MM.1S (cell line): Measurements from ENCODE around the gene GPSM1.

Experiments used
- DNase-seq: peaks from one replicate; pipeline ENCODE4 v3.0.0-alpha.2; 2015
- H2AFZ ChIP-seq: fragments of 300-600 bp; sonication (generic); 2 replicates; pipeline ENCODE4 v1.6.0; 2016; ENCODE audit warnings: antibody characterized with exemption, low read length
- H3F3A ChIP-seq: fragments of 300-600 bp; sonication (generic); 2 replicates; pipeline ENCODE4 v1.6.1; 2016; ENCODE audit warnings: mild to moderate bottlenecking, antibody characterized with exemption, low read length, moderate library complexity, mixed read lengths; ENCODE audit not compliant: insufficient read depth
- H3K27ac ChIP-seq: fragments of 300-600 bp; sonication (generic); 2 replicates; pipeline ENCODE4 v1.5.1; 2016; ENCODE audit warnings: mild to moderate bottlenecking, low read length
- H3K27me3 ChIP-seq: fragments of 300-600 bp; sonication (generic); replicated peaks from 2 replicates; pipeline ENCODE4 v1.6.0; 2016; ENCODE audit warnings: low read length; ENCODE audit not compliant: insufficient read depth
- H3K36me3 ChIP-seq: fragments of 300-600 bp; sonication (generic); replicated peaks from 2 replicates; pipeline ENCODE4 v1.6.1; 2016; ENCODE audit warnings: mild to moderate bottlenecking, low read length, mixed read lengths; ENCODE audit not compliant: insufficient read depth
- H3K4me1 ChIP-seq: fragments of 300-600 bp; sonication (generic); 2 replicates; pipeline ENCODE4 v1.6.1; 2016; ENCODE audit warnings: low read length, mixed read lengths
- H3K4me2 ChIP-seq: fragments of 300-600 bp; sonication (generic); 2 replicates; pipeline ENCODE4 v1.6.0; 2016; ENCODE audit warnings: low read depth, low read length
- H3K4me3 ChIP-seq: fragments of 300-600 bp; sonication (generic); 2 replicates; pipeline ENCODE4 v1.5.1; 2016; ENCODE audit warnings: low read length, mixed read lengths
- H3K79me2 ChIP-seq: fragments of 300-600 bp; sonication (generic); 2 replicates; pipeline ENCODE4 v1.6.1; 2016; ENCODE audit warnings: mixed run types, low read length, mixed read lengths
- H3K9ac ChIP-seq: fragments of 300-600 bp; sonication (generic); 2 replicates; pipeline ENCODE4 v1.6.1; 2016; ENCODE audit warnings: low read length, mixed read lengths
- H3K9me2 ChIP-seq: fragments of 300-600 bp; sonication (generic); replicated peaks from 2 replicates; pipeline ENCODE4 v1.6.1; 2016; ENCODE audit warnings: mild to moderate bottlenecking, low read length, mixed read lengths; ENCODE audit not compliant: insufficient read depth
- H3K9me3 ChIP-seq: fragments of 300-600 bp; sonication (generic); replicated peaks from 2 replicates; pipeline ENCODE4 v1.6.1; 2016; ENCODE audit warnings: mild to moderate bottlenecking, low read length, mixed read lengths; ENCODE audit not compliant: insufficient read depth
- H4K20me1 ChIP-seq: fragments of 300-600 bp; sonication (generic); 2 replicates; pipeline ENCODE4 v1.6.1; 2016; ENCODE audit warnings: mild to moderate bottlenecking, low read length, moderate library complexity, mixed read lengths; ENCODE audit not compliant: insufficient read depth
- EZH2 ChIP-seq: fragments of 300-600 bp; sonication (generic); optimal IDR thresholded peaks from 2 replicates; pipeline ENCODE3; 2017; ENCODE audit warnings: low read depth, mild to moderate bottlenecking, antibody characterized with exemption, low read length, mixed read lengths
- EZH2phosphoT487 ChIP-seq: fragments of 300-600 bp; sonication (generic); IDR thresholded peaks from 2 replicates; pipeline ENCODE4 v1.6.1; 2018; ENCODE audit warnings: antibody characterized with exemption, low read length
- TF ChIP-seq, protein P1 (sequence below): fragments of 300-600 bp; sonication (generic); IDR thresholded peaks from 2 replicates; pipeline ENCODE4 v1.5.1; 2016; ENCODE audit warnings: antibody characterized with exemption, low read length, mixed read lengths

GPSM1 gene

DNA sequence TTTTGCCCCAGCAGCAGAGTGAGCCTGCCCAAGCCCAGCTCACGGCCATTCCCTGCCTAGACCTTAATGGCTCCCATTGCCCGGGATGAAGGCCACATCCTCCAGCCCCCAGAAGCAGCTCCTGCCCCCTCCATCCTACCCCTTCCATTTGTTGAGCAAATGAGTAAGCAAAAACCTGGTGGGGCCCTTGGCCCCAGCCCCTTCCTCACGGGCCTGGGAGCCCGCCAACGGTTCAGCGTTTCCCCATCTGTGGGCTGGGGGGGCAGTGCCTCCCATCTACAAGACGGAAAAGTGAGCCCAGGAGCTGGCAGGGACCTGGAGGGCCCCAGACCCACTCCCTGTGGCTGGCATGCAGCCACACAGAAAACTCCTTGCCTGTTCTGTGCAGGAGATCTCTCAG, 27.8 kb upstream of the GPSM1 start:
- TF ChIP-seq, protein P1, sequence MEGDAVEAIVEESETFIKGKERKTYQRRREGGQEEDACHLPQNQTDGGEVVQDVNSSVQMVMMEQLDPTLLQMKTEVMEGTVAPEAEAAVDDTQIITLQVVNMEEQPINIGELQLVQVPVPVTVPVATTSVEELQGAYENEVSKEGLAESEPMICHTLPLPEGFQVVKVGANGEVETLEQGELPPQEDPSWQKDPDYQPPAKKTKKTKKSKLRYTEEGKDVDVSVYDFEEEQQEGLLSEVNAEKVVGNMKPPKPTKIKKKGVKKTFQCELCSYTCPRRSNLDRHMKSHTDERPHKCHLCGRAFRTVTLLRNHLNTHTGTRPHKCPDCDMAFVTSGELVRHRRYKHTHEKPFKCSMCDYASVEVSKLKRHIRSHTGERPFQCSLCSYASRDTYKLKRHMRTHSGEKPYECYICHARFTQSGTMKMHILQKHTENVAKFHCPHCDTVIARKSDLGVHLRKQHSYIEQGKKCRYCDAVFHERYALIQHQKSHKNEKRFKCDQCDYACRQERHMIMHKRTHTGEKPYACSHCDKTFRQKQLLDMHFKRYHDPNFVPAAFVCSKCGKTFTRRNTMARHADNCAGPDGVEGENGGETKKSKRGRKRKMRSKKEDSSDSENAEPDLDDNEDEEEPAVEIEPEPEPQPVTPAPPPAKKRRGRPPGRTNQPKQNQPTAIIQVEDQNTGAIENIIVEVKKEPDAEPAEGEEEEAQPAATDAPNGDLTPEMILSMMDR = no peak
- no peak for TF ChIP-seq EZH2
- TF ChIP-seq EZH2phosphoT487 = no peak
- H3K9me3 ChIP-seq = no peaks in the 10 kb centered on the region
- peaks cover 81% of the 10 kb centered on the region for H3K27me3 ChIP-seq
- peaks cover 13% of the 10 kb centered on the region for H3F3A ChIP-seq
- H4K20me1 ChIP-seq = no peaks in the 10 kb centered on the region
- no peaks in the 10 kb centered on the region for H3K9me2 ChIP-seq
- no peaks in the 10 kb centered on the region for H3K79me2 ChIP-seq
- no peak overlapping the region for H2AFZ ChIP-seq
- H3K4me1 ChIP-seq = peaks cover 11% of the 10 kb centered on the region; the same call in 1 of the 2 replicates
- no peak overlapping the region for H3K4me2 ChIP-seq
- no peak overlapping the region for H3K27ac ChIP-seq
- DNase-seq = no peak
- H3K36me3 ChIP-seq = no peaks in the 10 kb centered on the region
- no peak overlapping the region for H3K4me3 ChIP-seq
- H3K9ac ChIP-seq = no peak overlapping the region

DNA sequence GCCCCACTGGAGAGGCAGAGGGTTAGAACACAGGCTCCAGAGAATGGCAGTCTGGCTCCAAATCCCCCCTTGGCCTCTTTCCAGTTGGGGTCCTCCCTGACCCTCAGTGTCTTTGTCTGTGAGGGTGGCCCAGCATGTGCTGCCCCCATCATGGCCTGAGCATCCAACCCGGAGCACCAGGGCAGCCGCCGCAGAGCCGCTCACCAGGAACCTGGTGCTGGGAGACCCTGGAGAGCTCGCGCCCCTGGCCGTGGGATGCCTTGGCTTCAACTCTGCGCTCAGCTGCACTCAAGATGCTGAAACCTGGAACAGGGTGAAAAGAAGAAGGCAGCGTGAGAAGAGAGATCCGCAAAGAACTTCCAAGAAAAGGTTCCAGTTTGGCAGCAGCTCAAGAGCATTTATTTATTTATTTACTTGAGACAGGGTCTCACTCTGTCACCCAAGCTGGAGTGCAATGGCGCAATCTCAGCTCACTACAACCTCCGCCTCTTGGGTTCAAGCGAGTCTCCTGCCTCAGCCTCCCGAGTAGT, 27.3 kb upstream of the GPSM1 start:
- Histone ChIP-seq H3K27ac (no peak overlapping the region), H3K9me2 (no peaks in the 10 kb centered on the region), H3K4me3 (no peak overlapping the region), H3K9ac (no peak overlapping the region), H3K9me3 (no peaks in the 10 kb centered on the region), H3K4me2 (no peak overlapping the region), H3F3A (peaks cover 13% of the 10 kb centered on the region), H3K4me1 (peaks cover 11% of the 10 kb centered on the region; the same call in 1 of the 2 replicates), H2AFZ (no peak overlapping the region), H4K20me1 (no peaks in the 10 kb centered on the region), H3K36me3 (no peaks in the 10 kb centered on the region), H3K27me3 (peaks cover 85% of the 10 kb centered on the region), H3K79me2 (no peaks in the 10 kb centered on the region)
- no peak for DNase-seq
- no peak for TF ChIP-seq EZH2
- TF ChIP-seq, protein P1 = no peak
- no peak for TF ChIP-seq EZH2phosphoT487

DNA sequence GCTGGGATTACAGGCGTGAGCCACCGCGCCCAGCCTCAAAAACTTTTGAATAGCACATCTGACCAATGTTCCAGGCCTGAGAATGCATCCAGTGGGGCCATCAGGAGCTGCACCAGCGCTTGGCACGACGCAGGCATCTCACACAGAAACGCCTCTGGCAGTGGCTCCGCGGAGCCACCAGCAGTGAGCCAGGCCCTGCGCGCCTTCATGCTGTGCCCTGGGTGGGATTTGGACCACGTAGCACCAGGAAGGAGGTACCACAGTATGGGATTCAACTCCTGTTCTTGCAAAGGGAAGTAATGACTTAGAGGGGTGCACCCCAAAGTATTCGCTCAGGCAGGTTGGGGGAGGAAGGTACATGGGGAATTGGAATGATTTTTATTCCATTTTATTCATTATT, 26.5 kb upstream of the GPSM1 start:
- Histone ChIP-seq H4K20me1 (no peaks in the 10 kb centered on the region), H3K4me3 (no peak overlapping the region), H3K9me2 (no peaks in the 10 kb centered on the region), H3K9ac (no peak overlapping the region), H3K79me2 (no peaks in the 10 kb centered on the region), H3K4me1 (peaks cover 11% of the 10 kb centered on the region; the same call in 1 of the 2 replicates), H3K9me3 (no peaks in the 10 kb centered on the region), H3K27ac (no peak overlapping the region), H3F3A (peaks cover 13% of the 10 kb centered on the region), H3K4me2 (no peak overlapping the region), H3K27me3 (peaks cover 85% of the 10 kb centered on the region), H3K36me3 (no peaks in the 10 kb centered on the region), H2AFZ (no peak overlapping the region)
- TF ChIP-seq EZH2phosphoT487 = no peak
- TF ChIP-seq, protein P1 = no peak
- no peak for TF ChIP-seq EZH2
- DNase-seq = no peak
